ENCODE data around the gene CMBL.

DNA sequence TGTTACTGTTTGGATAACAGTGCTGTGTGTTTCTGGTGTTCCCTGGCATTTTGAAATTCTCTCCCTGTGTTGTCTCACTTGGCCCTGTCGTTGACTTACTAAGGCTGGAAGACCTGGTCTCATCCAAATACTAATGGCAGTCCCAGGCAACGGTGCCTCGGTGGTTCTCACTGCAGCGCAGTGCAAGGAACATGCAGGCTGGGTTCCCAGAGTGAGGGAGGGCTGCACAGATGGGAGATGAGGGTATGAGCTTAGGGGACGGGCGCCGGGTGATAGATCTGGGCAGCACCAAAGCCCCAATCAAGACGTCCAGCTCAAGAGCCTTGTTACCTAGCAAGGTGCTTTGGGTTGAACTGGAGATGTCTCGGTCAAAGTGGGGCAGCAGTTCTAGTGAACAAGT, 46.6 kb downstream of the CMBL start:
- TF ChIP-seq, protein P1, sequence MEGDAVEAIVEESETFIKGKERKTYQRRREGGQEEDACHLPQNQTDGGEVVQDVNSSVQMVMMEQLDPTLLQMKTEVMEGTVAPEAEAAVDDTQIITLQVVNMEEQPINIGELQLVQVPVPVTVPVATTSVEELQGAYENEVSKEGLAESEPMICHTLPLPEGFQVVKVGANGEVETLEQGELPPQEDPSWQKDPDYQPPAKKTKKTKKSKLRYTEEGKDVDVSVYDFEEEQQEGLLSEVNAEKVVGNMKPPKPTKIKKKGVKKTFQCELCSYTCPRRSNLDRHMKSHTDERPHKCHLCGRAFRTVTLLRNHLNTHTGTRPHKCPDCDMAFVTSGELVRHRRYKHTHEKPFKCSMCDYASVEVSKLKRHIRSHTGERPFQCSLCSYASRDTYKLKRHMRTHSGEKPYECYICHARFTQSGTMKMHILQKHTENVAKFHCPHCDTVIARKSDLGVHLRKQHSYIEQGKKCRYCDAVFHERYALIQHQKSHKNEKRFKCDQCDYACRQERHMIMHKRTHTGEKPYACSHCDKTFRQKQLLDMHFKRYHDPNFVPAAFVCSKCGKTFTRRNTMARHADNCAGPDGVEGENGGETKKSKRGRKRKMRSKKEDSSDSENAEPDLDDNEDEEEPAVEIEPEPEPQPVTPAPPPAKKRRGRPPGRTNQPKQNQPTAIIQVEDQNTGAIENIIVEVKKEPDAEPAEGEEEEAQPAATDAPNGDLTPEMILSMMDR (IDR thresholded peaks at IDR 0.05) = no peak
- TF ChIP-seq POLR2AphosphoS5 (IDR thresholded peaks at IDR 0.05) = no peak
